ENCODE results near the gene SERINC5. TPM values are rescaled to one million over a fixed set of nuclear protein-coding genes. Genes with fewer than 3 reads are reported as not detected.
"Not testable (repeated sequence)": the region's sequence is repeated elsewhere in the genome, so short reads cannot be mapped to it uniquely, and the experiment has no call there.

SERINC5 gene
- total RNA-seq, 2 experiments from 2014 or later = 115 to 123 TPM

GRCh38 chr5:80116465-80116864 is 139.4 kb downstream of the SERINC5 start:
- CTCF ChIA-PET = interaction anchor here (1.9 to 2.0 kb wide), 2 partner anchors 10 to 20 kb away, joined by 4 read pairs; no protein-coding TSS in a partner anchor

GRCh38 chr5:80116000-80116399 is 139.8 kb downstream of the SERINC5 start:
- no peak for TF ChIP-seq CTCF (IDR thresholded peaks at IDR 0.05)
- Mint-ChIP-seq H3K36me3 (ENCODE audit: low read depth) (peaks cover 70% of the 10 kb centered on the region), H3K4me3 (peak overlapping the region; percentile 10), H3K4me1 (ENCODE audit: low read depth) (peaks cover 61% of the 10 kb centered on the region), H3K9me3 (peaks cover 2% of the 10 kb centered on the region), H3K27me3 (no peaks in the 10 kb centered on the region), H3K27ac (peak overlapping the region; percentile 64)
- Histone ChIP-seq H3K9me3 (ENCODE audit: control insufficient read depth in 1 of 2, insufficient read depth in 1 of 2, low read length in 2 of 2) (peaks cover 0 to 12% of the 10 kb centered on the region in 2 experiments), H3K27me3 (ENCODE audit: control insufficient read depth in 1 of 2, insufficient read depth in 2 of 2, low read length in 2 of 2) (no peaks in the 10 kb centered on the region), H3K36me3 (ENCODE audit: insufficient read depth, low read length) (peaks cover 7% of the 10 kb centered on the region), H3K27ac (ENCODE audit: low read depth in 1 of 2, low read length in 2 of 2) (no peak overlapping the region), H3K4me1 (ENCODE audit: insufficient read depth, low read length) (peaks cover 29% of the 10 kb centered on the region), H3K4me3 (ENCODE audit: low read length) (no peak overlapping the region)
- ChIA-PET POLR2A (interaction anchor here (0.7 to 1.9 kb wide), 7 partner anchors 10 to 90 kb away, joined by 3 to 10 read pairs (median 4); no protein-coding TSS in a partner anchor), CTCF (interaction anchor here (1.9 kb wide), 1 partner anchor 11 kb away, joined by 4 read pairs; no protein-coding TSS in a partner anchor)
- intact Hi-C loops (cut with DNase I, micrococcal nuclease) = no loop called here
- no peak for ATAC-seq (ENCODE audit: poor library complexity)
- DNase-seq = no peak

More at GRCh38 chr5:80116465-80116864, 139.4 kb downstream of the SERINC5 start:
- H3K27me3 ChIP-seq (ENCODE audit: control insufficient read depth in 1 of 2, insufficient read depth in 2 of 2, low read length in 2 of 2) = no peaks in the 10 kb centered on the region
- no peak overlapping the region for H3K27ac ChIP-seq (ENCODE audit: low read depth in 1 of 2, low read length in 2 of 2)
- H3K4me1 Mint-ChIP-seq (ENCODE audit: low read depth) = peaks cover 61% of the 10 kb centered on the region
- no peaks in the 10 kb centered on the region for H3K27me3 Mint-ChIP-seq
- peak overlapping the region; percentile 64 for H3K27ac Mint-ChIP-seq
- no peak overlapping the region for H3K4me3 ChIP-seq (ENCODE audit: low read length)
- H3K4me1 ChIP-seq (ENCODE audit: insufficient read depth, low read length) = peaks cover 29% of the 10 kb centered on the region
- H3K9me3 Mint-ChIP-seq = peaks cover 2% of the 10 kb centered on the region
- no peak for TF ChIP-seq CTCF (IDR thresholded peaks at IDR 0.05)
- intact Hi-C loops (cut with DNase I, micrococcal nuclease) = no loop called here
- DNase-seq (no peak), ATAC-seq (ENCODE audit: poor library complexity) (no peak)
- peaks cover 67% of the 10 kb centered on the region for H3K36me3 Mint-ChIP-seq (ENCODE audit: low read depth)
- POLR2A ChIA-PET = interaction anchor here (0.7 to 2.8 kb wide), 9 partner anchors 9 to 140 kb away, joined by 3 to 10 read pairs (median 5); partner anchors contain the start of gene SERINC5
- H3K4me3 Mint-ChIP-seq = peak overlapping the region; percentile 52
- H3K36me3 ChIP-seq (ENCODE audit: insufficient read depth, low read length) = peaks cover 7% of the 10 kb centered on the region
- peaks cover 0 to 12% of the 10 kb centered on the region in 2 experiments for H3K9me3 ChIP-seq (ENCODE audit: control insufficient read depth in 1 of 2, insufficient read depth in 1 of 2, low read length in 2 of 2)

- Histone ChIP-seq H3K27ac (ENCODE audit: low read depth in 1 of 2, low read length in 2 of 2) (no peak overlapping the region), H3K36me3 (ENCODE audit: insufficient read depth, low read length) (peaks cover 7% of the 10 kb centered on the region), H3K27me3 (ENCODE audit: control insufficient read depth in 1 of 2, insufficient read depth in 2 of 2, low read length in 2 of 2) (no peaks in the 10 kb centered on the region), H3K4me3 (ENCODE audit: low read length) (no peak overlapping the region), H3K4me1 (ENCODE audit: insufficient read depth, low read length) (peaks cover 34% of the 10 kb centered on the region), H3K9me3 (ENCODE audit: control insufficient read depth in 1 of 2, insufficient read depth in 1 of 2, low read length in 2 of 2) (peaks cover 0 to 12% of the 10 kb centered on the region in 2 experiments)
- no peak for TF ChIP-seq CTCF (IDR thresholded peaks at IDR 0.05)
- intact Hi-C loops (cut with DNase I, micrococcal nuclease) = no loop called here
- DNase-seq (no peak), ATAC-seq (ENCODE audit: poor library complexity) (no peak)
- Mint-ChIP-seq H3K27ac (peak overlapping the region; percentile 64), H3K9me3 (peaks cover 2% of the 10 kb centered on the region), H3K4me1 (ENCODE audit: low read depth) (peaks cover 60% of the 10 kb centered on the region), H3K4me3 (no peak overlapping the region), H3K36me3 (ENCODE audit: low read depth) (peaks cover 73% of the 10 kb centered on the region), H3K27me3 (no peaks in the 10 kb centered on the region)
- POLR2A ChIA-PET = no interaction called here
- CTCF ChIA-PET = no interaction called here
These were observed 141.0 kb downstream of the SERINC5 start for GRCh38 chr5:80114860-80115259.

GRCh38 chr5:80111376-80111990 is 144.4 kb downstream of the SERINC5 start:
- POLR2A ChIA-PET; H3K27me3 ChIP-seq (ENCODE audit: control insufficient read depth in 1 of 2, insufficient read depth in 2 of 2, low read length in 2 of 2); H3K27me3 Mint-ChIP-seq; intact Hi-C loops (cut with DNase I, micrococcal nuclease); H3K9me3 Mint-ChIP-seq; H3K36me3 ChIP-seq (ENCODE audit: insufficient read depth, low read length); ATAC-seq (ENCODE audit: poor library complexity); H3K9me3 ChIP-seq (ENCODE audit: control insufficient read depth in 1 of 2, insufficient read depth in 1 of 2, low read length in 2 of 2); H3K4me3 Mint-ChIP-seq; DNase-seq; H3K27ac ChIP-seq (ENCODE audit: low read depth in 1 of 2, low read length in 2 of 2); H3K4me3 ChIP-seq (ENCODE audit: low read length); CTCF ChIA-PET: not testable (repeated sequence)
- H3K4me1 ChIP-seq (ENCODE audit: insufficient read depth, low read length) = peaks cover 20% of the 10 kb centered on the region
- Mint-ChIP-seq H3K36me3 (ENCODE audit: low read depth) (peaks cover 53% of the 10 kb centered on the region), H3K4me1 (ENCODE audit: low read depth) (peaks cover 48% of the 10 kb centered on the region), H3K27ac (peak overlapping the region; percentile 7)

Measured in CD4-positive, alpha-beta T cell (primary cell).